Gastroesophageal sphincter (tissue), 4 donors: ENCODE data around the gene MARF1. TPM values are rescaled to one million over a fixed set of nuclear protein-coding genes. Genes with fewer than 3 reads are reported as not detected.
"Not testable (repeated sequence)": the region's sequence is repeated elsewhere in the genome, so short reads cannot be mapped to it uniquely, and the experiment has no call there.

Experiments
- ATAC-seq: fragments of 150-250 bp; one replicate; pipeline ENCODE4 v1.9.1; 2016; ENCODE audit warnings: mild to moderate bottlenecking, moderate library complexity
- H3K27ac ChIP-seq, 4 donors: fragments of 200-600 bp; sonication (generic) in 3 of 4; 1 replicate in 3 of 4; 2 replicates in 1 of 4; pipeline ENCODE4 v1.5.1; 2016 to 2019
- H3K27me3 ChIP-seq: fragments of 200-600 bp; sonication (generic); one replicate; pipeline ENCODE4 v1.5.1; 2019
- H3K36me3 ChIP-seq, 2 donors: fragments of 200-600 bp; sonication (generic); one replicate each; pipeline ENCODE4 v1.5.1; 2019; ENCODE audit warnings: control low read depth in 1 of 2
- H3K4me1 ChIP-seq, 3 donors: fragments of 200-600 bp; sonication (generic); 1 replicate in 2 of 3; 2 replicates in 1 of 3; pipeline ENCODE4 v1.5.1; 2016 to 2019; ENCODE audit warnings: control low read depth in 2 of 3
- H3K4me3 ChIP-seq, 2 donors: fragments of 200-600 bp; sonication (generic); one replicate each; pipeline ENCODE4 v1.5.1; 2019; ENCODE audit warnings: mild to moderate bottlenecking in 1 of 2, moderate library complexity in 1 of 2
- H3K9me3 ChIP-seq, 3 donors: fragments of 200-600 bp; sonication (generic); one replicate each; pipeline ENCODE4 v1.5.1; 2017 to 2019; ENCODE audit warnings: control low read depth in 2 of 3
- EP300 ChIP-seq: sonication (generic); formaldehyde crosslinking; IDR thresholded peaks from one replicate; pipeline ENCODE4 v1.6.1; 2017; ENCODE audit warnings: antibody characterized with exemption, mild to moderate bottlenecking
- POLR2A ChIP-seq, 2 donors: fragments of 450-650 bp; IDR thresholded peaks; one replicate each; pipeline ENCODE4 v1.6.1; 2017; ENCODE audit warnings: antibody characterized with exemption in 2 of 2, mild to moderate bottlenecking in 2 of 2, moderate library complexity in 1 of 2
- POLR2AphosphoS5 ChIP-seq: sonication (generic); formaldehyde crosslinking; IDR thresholded peaks from one replicate; pipeline ENCODE4 v1.6.1; 2017; ENCODE audit warnings: antibody characterized with exemption
- WGBS, 2 donors: methylation state at CpG; one replicate each; pipeline ENCODE4 v1.1.5; 2018; ENCODE audit warnings: low coverage in 1 of 2; 5-methylcytosine and 5-hydroxymethylcytosine counted together
- total RNA-seq, 4 donors: library from RNA; depleted of rRNA; stranded (reverse); fragments of >200 nt; gene quantifications; one replicate each; pipeline ENCODE4 v1.1.0, GENCODE V29; 2016
- TF ChIP-seq, protein P1 (sequence below), 4 experiments: fragments of 200-600 bp in 2 of 4; fragments of 450-650 bp in 2 of 4; sonication (generic) in 1 of 4; IDR thresholded peaks; one replicate each; pipeline ENCODE4 v1.5.1; 2017 to 2019; ENCODE audit warnings: antibody characterized with exemption in 4 of 4, mild to moderate bottlenecking in 2 of 4, moderate library complexity in 2 of 4

The MARF1 gene
- total RNA-seq, 4 donors from 2014 or later = 38.2 to 67.7 (median 53.3) TPM

GRCh38 chr16:15665107-15665506, 22.2 kb upstream of the MARF1 start:
- no peak overlapping the region for H3K27ac ChIP-seq

GRCh38 chr16:15660203-15660601, 17.2 kb upstream of the MARF1 start:
- Histone ChIP-seq H3K4me1 (peaks cover 0 to 37% (median 0%) of the 10 kb centered on the region in 3 donors), H3K36me3 (peaks cover 0 to 28% of the 10 kb centered on the region in 2 donors), H3K4me3 (no peak overlapping the region), H3K27me3 (no peaks in the 10 kb centered on the region), H3K9me3 (no peaks in the 10 kb centered on the region), H3K27ac (peak overlapping the region in 3 of 4 donors; percentile 40 to 70 (median 50))
- ATAC-seq = no peak
- 71 to 76% methylated on average over 4 to 5 of the region's 5 CpGs for WGBS, 2 donors
- TF ChIP-seq EP300 = no peak
- TF ChIP-seq, protein P1, sequence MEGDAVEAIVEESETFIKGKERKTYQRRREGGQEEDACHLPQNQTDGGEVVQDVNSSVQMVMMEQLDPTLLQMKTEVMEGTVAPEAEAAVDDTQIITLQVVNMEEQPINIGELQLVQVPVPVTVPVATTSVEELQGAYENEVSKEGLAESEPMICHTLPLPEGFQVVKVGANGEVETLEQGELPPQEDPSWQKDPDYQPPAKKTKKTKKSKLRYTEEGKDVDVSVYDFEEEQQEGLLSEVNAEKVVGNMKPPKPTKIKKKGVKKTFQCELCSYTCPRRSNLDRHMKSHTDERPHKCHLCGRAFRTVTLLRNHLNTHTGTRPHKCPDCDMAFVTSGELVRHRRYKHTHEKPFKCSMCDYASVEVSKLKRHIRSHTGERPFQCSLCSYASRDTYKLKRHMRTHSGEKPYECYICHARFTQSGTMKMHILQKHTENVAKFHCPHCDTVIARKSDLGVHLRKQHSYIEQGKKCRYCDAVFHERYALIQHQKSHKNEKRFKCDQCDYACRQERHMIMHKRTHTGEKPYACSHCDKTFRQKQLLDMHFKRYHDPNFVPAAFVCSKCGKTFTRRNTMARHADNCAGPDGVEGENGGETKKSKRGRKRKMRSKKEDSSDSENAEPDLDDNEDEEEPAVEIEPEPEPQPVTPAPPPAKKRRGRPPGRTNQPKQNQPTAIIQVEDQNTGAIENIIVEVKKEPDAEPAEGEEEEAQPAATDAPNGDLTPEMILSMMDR (IDR thresholded peaks at IDR 0.05) = no peak
- TF ChIP-seq POLR2A (IDR thresholded peaks at IDR 0.05) = no peak
- TF ChIP-seq POLR2AphosphoS5 = no peak

More at GRCh38 chr16:15665107-15665506, 22.2 kb upstream of the MARF1 start:
- Histone ChIP-seq H3K4me1 (peaks cover 0 to 16% (median 0%) of the 10 kb centered on the region in 3 donors), H3K4me3 (no peak overlapping the region), H3K36me3 (peaks cover 0 to 70% of the 10 kb centered on the region in 2 donors), H3K27me3 (no peaks in the 10 kb centered on the region), H3K9me3 (no peaks in the 10 kb centered on the region)
- TF ChIP-seq EP300 (no peak), POLR2A (IDR thresholded peaks at IDR 0.05) (no peak), POLR2AphosphoS5 (no peak)
- TF ChIP-seq, protein P1 (IDR thresholded peaks at IDR 0.05) = no peak
- ATAC-seq = no peak

DNA sequence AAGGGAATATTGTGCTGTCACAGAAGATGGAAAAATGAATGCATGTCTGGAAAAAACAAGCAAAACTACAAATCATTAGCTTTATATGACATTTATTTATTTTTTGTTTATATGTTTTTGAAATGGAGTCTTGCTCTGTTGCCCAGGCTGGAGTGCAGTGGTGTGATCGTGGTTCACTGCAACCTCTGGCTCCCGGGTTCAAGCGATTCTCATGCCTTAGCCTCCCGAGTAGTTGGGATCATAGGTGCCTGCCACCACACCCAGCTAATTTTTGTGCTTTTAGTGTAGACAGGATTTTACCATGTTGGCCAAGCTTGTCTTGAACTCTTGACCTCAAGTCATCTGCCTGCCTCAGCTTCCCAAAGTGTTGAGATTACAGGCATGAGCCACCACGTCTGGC, 15.6 kb upstream of the MARF1 start:
- 86 to 89% methylated on average over 1 to 5 of the region's 5 CpGs for WGBS, 2 donors
- peaks cover 0 to 13% of the 10 kb centered on the region in 2 donors for H3K36me3 ChIP-seq
- no peak overlapping the region for H3K4me3 ChIP-seq
- peaks cover 0 to 53% (median 6%) of the 10 kb centered on the region in 3 donors for H3K4me1 ChIP-seq
- H3K27me3 ChIP-seq = no peaks in the 10 kb centered on the region
- no peaks in the 10 kb centered on the region for H3K9me3 ChIP-seq
- no peak overlapping the region for H3K27ac ChIP-seq
- no peak for ATAC-seq
- TF ChIP-seq EP300 (no peak), POLR2AphosphoS5 (no peak), POLR2A (IDR thresholded peaks at IDR 0.05) (no peak)
- TF ChIP-seq, protein P1 (IDR thresholded peaks at IDR 0.05) = no peak

DNA sequence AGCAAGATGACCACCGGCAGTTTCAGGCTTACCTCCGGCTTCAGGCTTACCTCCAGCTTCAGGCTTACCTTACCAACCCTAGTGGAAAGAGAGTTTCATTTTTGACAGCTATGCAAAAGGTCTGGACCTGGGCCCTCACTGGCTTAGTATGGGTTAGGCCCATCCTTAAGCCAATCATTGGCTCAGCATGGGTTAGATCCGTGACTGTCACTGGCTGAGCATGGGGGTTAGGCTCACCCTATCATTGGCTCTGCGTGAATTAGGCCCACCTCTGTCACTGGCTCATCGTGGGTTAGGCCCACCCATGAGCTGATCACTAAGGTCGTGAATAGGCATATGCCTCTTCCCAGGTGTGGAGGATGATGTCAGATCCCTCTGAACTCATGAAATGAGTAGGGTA, 15.2 kb upstream of the MARF1 start:
- ATAC-seq = no peak
- H3K27ac ChIP-seq = peak overlapping the region in 2 of 4 donors; percentile 17 to 28
- peaks cover 0 to 10% of the 10 kb centered on the region in 2 donors for H3K36me3 ChIP-seq

GRCh38 chr16:15655561-15655960, 12.6 kb upstream of the MARF1 start:
- H3K27me3 ChIP-seq, ATAC-seq, H3K4me3 ChIP-seq, H3K27ac ChIP-seq, H3K36me3 ChIP-seq, H3K9me3 ChIP-seq: not testable (repeated sequence)
- peaks cover 0 to 71% (median 10%) of the 10 kb centered on the region in 3 donors for H3K4me1 ChIP-seq
- WGBS, 2 donors = 86 to 98% methylated on average over 4 of the region's 6 CpGs

More for the DNA sequence above, 15.2 kb upstream of the MARF1 start:
- no peak overlapping the region for H3K4me3 ChIP-seq
- H3K4me1 ChIP-seq = peaks cover 0 to 57% (median 10%) of the 10 kb centered on the region in 3 donors
- WGBS, 2 donors = 61% methylated on average over 2 of the region's 6 CpGs; no CpG with 5 or more reads in 1 of the 2 donors
- no peaks in the 10 kb centered on the region for H3K27me3 ChIP-seq
- TF ChIP-seq POLR2A (IDR thresholded peaks at IDR 0.05) (no peak), EP300 (no peak), POLR2AphosphoS5 (no peak)
- TF ChIP-seq, protein P1 (IDR thresholded peaks at IDR 0.05) = no peak
- no peaks in the 10 kb centered on the region for H3K9me3 ChIP-seq
